B cell (primary cell): ENCODE results near the gene NELFA. TPM values are rescaled to one million over a fixed set of nuclear protein-coding genes. Genes with fewer than 3 reads are reported as not detected.

Experiments
- ATAC-seq: fragments of 200-7000 bp; cut with Tn5 transposase; one replicate; pipeline ENCODE4 v1.10.0; 2021; ENCODE audit warnings: low read depth, mild to moderate bottlenecking, moderate number of reproducible peaks, moderate library complexity
- CTCF ChIA-PET: fragments of 350-600 bp; sonication (Branson Sonifier 250); formaldehyde crosslinking; loops from one replicate; lab custom pipeline; 2021; ENCODE audit warnings: antibody characterized with exemption, inconsistent platforms; lab: Charles Lee
- POLR2A ChIA-PET: fragments of 350-600 bp; sonication (Branson Sonifier 250); formaldehyde crosslinking; loops from one replicate; lab custom pipeline; 2021; ENCODE audit warnings: antibody characterized with exemption; lab: Charles Lee
- DNase-seq: peaks from one replicate; pipeline ENCODE4 v3.0.0; 2013
- H2AFZ ChIP-seq: 2 replicates; pipeline ENCODE4 v1.6.1; 2012; ENCODE audit warnings: mild to moderate bottlenecking, low read depth, low read length; ENCODE audit not compliant: insufficient read depth, poor library complexity, severe bottlenecking
- H3K27ac ChIP-seq, 2 donors: 1 replicate in 1 of 2; 2 replicates in 1 of 2; pipeline ENCODE4 v1.5.1; 2012 to 2013; ENCODE audit warnings: low read length in 2 of 2, mild to moderate bottlenecking in 2 of 2, moderate library complexity in 1 of 2
- H3K27me3 ChIP-seq, 4 experiments: fragments of 200-600 bp in 1 of 4; sonication (generic) in 1 of 4; replicated peaks in 1 of 4; 1 replicate in 2 of 4; 2 replicates in 2 of 4; pipeline versions ENCODE4 v1.6.1 to v1.7.0; 2013 to 2016; ENCODE audit warnings: low read length in 3 of 4, mild to moderate bottlenecking in 2 of 4, mixed read lengths in 1 of 4, moderate library complexity in 1 of 4; ENCODE audit not compliant: insufficient read depth in 4 of 4, control insufficient read depth in 3 of 4; ENCODE audit errors: control extremely low read depth in 1 of 4
- H3K36me3 ChIP-seq, 2 experiments: replicated peaks in 1 of 2; 1 replicate in 1 of 2; 2 replicates in 1 of 2; pipeline versions ENCODE4 v1.6.1 to v1.7.1; 2013; ENCODE audit warnings: low read length in 1 of 2; ENCODE audit not compliant: insufficient read depth in 2 of 2, control insufficient read depth in 1 of 2; ENCODE audit errors: control extremely low read depth in 1 of 2, extremely low read depth in 1 of 2
- H3K4me1 ChIP-seq, 2 donors: fragments of 200-600 bp in 1 of 2; sonication (generic) in 1 of 2; 1 replicate in 1 of 2; 2 replicates in 1 of 2; pipeline versions ENCODE4 v1.5.1 to v1.6.1; 2013 to 2017; ENCODE audit warnings: low read length in 2 of 2; ENCODE audit not compliant: control insufficient read depth in 2 of 2, insufficient read depth in 2 of 2
- H3K4me2 ChIP-seq: replicated peaks from 2 replicates; pipeline ENCODE3; 2012; ENCODE audit warnings: mild to moderate bottlenecking, low read depth, low read length; ENCODE audit not compliant: poor library complexity, severe bottlenecking
- H3K4me3 ChIP-seq, 5 experiments: fragments of 200-600 bp in 1 of 5; sonication (generic) in 1 of 5; 1 replicate in 3 of 5; 2 replicates in 2 of 5; pipeline versions ENCODE4 v1.5.1 to v1.7.0; 2011 to 2016; ENCODE audit warnings: low read length in 4 of 5, mild to moderate bottlenecking in 4 of 5, low read depth in 2 of 5, control low read depth in 1 of 5, moderate library complexity in 1 of 5; ENCODE audit not compliant: insufficient read depth in 1 of 5; ENCODE audit errors: control extremely low read depth in 1 of 5, extremely low read depth in 1 of 5
- H3K79me2 ChIP-seq: fragments of 200-600 bp; sonication (generic); one replicate; pipeline ENCODE4 v1.6.0; 2016; ENCODE audit warnings: low read length; ENCODE audit not compliant: control insufficient read depth, insufficient read depth
- H3K9ac ChIP-seq: fragments of 200-600 bp; sonication (generic); 2 replicates; pipeline ENCODE4 v1.6.1; 2017; ENCODE audit warnings: mild to moderate bottlenecking, low read length, moderate library complexity
- H3K9me3 ChIP-seq, 3 donors: one replicate each; pipeline versions ENCODE4 v1.6.1 to v1.7.1; 2013; ENCODE audit warnings: low read length in 2 of 3; ENCODE audit not compliant: control insufficient read depth in 2 of 3, insufficient read depth in 1 of 3; ENCODE audit errors: control extremely low read depth in 1 of 3
- H4K20me1 ChIP-seq: 2 replicates; pipeline ENCODE4 v1.6.0; 2012; ENCODE audit warnings: mild to moderate bottlenecking, low read length; ENCODE audit not compliant: insufficient read depth, control insufficient read depth, poor library complexity, severe bottlenecking
- H3K27ac Mint-ChIP-seq: one replicate; pipeline ENCODE4 v1.8.0; 2021; ENCODE audit warnings: mixed read lengths
- H3K27me3 Mint-ChIP-seq: one replicate; pipeline ENCODE4 v1.8.0; 2021; ENCODE audit warnings: mixed read lengths
- H3K4me1 Mint-ChIP-seq: one replicate; pipeline ENCODE4 v1.8.0; 2021; ENCODE audit warnings: mixed read lengths
- H3K4me3 Mint-ChIP-seq: one replicate; pipeline ENCODE4 v1.8.0; 2021; ENCODE audit warnings: mixed read lengths
- H3K9me3 Mint-ChIP-seq: one replicate; pipeline ENCODE4 v1.8.0; 2022; ENCODE audit warnings: mixed read lengths; ENCODE audit not compliant: insufficient read depth
- EZH2 ChIP-seq: IDR thresholded peaks from 2 replicates; pipeline ENCODE4 v1.6.1; 2012; ENCODE audit warnings: borderline replicate concordance, low read depth, mild to moderate bottlenecking, moderate library complexity, low read length; ENCODE audit not compliant: insufficient read depth, poor library complexity, severe bottlenecking
- whole genome bisulfite sequencing: methylation state at CpG from one replicate; pipeline ENCODE4 v1.1.5; 2013; ENCODE audit warnings: missing lambda C conversion rate; ENCODE audit not compliant: insufficient coverage; 5-methylcytosine and 5-hydroxymethylcytosine counted together
- intact Hi-C: fragments of 100-400 bp; cut with micrococcal nuclease; formaldehyde crosslinking; loops from one replicate; pipeline ENCODE4 v1.10.0; 2022
- polyA plus RNA-seq: library from polyadenylated mRNA; depleted of rRNA; stranded (reverse); fragments of >200 nt; gene quantifications from 2 replicates; pipeline ENCODE4 v1.2.3, GENCODE V29; 2012
- total RNA-seq, 2 donors: library from RNA; stranded (reverse); fragments of 120-200 nt in 1 of 2; gene quantifications; 1 replicate in 1 of 2; 2 replicates in 1 of 2; pipeline versions ENCODE4 v1.2.3 to v1.2.4, GENCODE V29; 2013 to 2022
- TF ChIP-seq, protein P1 (sequence below): fragments of 200-600 bp; IDR thresholded peaks from one replicate; pipeline ENCODE4 v1.8.0; 2022; ENCODE audit warnings: antibody characterized with exemption, mild to moderate bottlenecking

The NELFA gene
- total and polyA plus RNA-seq, 2 donors (not counting 1 experiment from before 2014, with no cell fraction given), result 42.8 to 60.7 TPM

DNA sequence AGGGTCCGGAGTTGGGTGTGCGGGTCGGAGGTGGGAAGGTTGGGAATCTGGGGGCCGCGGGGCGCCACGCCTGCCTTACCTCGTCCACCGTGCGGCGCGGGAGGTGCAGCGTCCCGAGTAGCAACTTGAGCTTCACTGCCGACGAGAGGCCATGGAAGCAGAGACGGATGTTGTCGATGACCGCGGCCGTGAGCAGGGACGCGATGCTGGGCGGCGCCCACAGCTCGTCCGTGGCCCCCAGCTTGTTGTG, 178 bp downstream of the NELFA start:
- Histone ChIP-seq H3K4me3 (peak overlapping the region; percentile 61 to 93 (median 85)), H3K9ac (peak overlapping the region; percentile 96), H3K27me3 (no peaks in the 10 kb centered on the region), H3K27ac (peak overlapping the region; percentile 97 to 99), H3K4me1 (peaks cover 10 to 21% of the 10 kb centered on the region in 2 donors), H3K36me3 (peaks cover 2 to 9% of the 10 kb centered on the region in 2 experiments), H2AFZ (peak overlapping the region; percentile 99), H3K4me2 (peak overlapping the region; percentile 93), H3K79me2 (peaks cover 52% of the 10 kb centered on the region), H3K9me3 (no peaks in the 10 kb centered on the region), H4K20me1 (peaks cover 12% of the 10 kb centered on the region)
- peak overlapping the region; percentile 92 for H3K27ac Mint-ChIP-seq
- ChIA-PET CTCF (interaction anchor here (0.5 kb wide), 1 partner anchor 79 kb away, joined by 3 read pairs; no protein-coding TSS in a partner anchor), POLR2A (no interaction called here)
- 0% methylated on average over 27 of the region's 27 CpGs for WGBS
- DNase-seq (no peak), ATAC-seq (no peak)
- no peaks in the 10 kb centered on the region for H3K27me3 Mint-ChIP-seq
- intact Hi-C loops, result loop anchor here (2.0 to 10.0 kb wide), 4 partner anchors 136 to 529 kb away; partner anchors contain the start of genes FAM193A, HAUS3, NSD2 and POLN
- TF ChIP-seq, protein P1, sequence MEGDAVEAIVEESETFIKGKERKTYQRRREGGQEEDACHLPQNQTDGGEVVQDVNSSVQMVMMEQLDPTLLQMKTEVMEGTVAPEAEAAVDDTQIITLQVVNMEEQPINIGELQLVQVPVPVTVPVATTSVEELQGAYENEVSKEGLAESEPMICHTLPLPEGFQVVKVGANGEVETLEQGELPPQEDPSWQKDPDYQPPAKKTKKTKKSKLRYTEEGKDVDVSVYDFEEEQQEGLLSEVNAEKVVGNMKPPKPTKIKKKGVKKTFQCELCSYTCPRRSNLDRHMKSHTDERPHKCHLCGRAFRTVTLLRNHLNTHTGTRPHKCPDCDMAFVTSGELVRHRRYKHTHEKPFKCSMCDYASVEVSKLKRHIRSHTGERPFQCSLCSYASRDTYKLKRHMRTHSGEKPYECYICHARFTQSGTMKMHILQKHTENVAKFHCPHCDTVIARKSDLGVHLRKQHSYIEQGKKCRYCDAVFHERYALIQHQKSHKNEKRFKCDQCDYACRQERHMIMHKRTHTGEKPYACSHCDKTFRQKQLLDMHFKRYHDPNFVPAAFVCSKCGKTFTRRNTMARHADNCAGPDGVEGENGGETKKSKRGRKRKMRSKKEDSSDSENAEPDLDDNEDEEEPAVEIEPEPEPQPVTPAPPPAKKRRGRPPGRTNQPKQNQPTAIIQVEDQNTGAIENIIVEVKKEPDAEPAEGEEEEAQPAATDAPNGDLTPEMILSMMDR, result no peak
- no peak for TF ChIP-seq EZH2
- peaks cover 32% of the 10 kb centered on the region for H3K4me1 Mint-ChIP-seq
- H3K9me3 Mint-ChIP-seq, result no peaks in the 10 kb centered on the region
- peak overlapping the region; percentile 95 for H3K4me3 Mint-ChIP-seq

DNA sequence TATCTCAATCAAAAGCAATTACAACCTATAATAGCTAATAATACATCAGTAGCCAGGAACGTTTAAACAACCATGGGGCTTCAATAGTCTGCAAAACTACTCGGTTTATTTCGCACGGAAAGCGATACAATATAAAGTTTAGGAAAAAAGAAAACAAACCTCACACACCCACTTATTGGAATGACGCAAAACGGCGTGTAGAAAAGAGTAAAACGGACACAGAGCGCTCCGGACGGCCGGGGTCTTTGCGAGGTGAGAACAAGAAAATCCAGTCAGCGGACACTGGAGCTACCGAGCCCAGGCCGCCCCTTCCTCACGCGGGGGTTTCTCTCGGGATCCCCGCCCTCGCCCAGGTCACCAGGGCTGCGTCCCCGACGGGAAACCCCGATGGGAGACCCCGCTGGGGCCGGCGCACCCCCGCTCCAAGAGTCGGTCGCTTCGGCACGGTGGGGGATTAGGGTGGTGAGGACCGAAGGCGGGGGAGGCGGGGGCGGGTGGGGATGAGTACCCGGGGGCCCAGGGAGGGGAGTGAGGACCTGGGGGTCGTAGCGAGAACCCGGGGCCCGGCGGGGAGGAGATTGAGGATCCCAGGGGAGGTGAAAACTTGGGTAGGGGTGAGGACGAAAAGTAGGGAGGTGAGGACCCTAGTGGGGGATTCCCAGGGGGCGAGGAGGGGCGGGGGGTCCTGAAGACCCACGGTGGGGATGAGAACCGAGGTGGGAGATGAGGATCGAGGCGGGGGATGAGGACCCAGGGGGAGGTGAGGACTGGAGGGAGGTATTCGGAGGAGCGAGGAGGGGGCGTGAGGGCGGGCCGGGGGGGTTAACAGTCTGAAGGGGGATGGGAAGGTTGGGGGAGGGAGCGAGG, 737 bp downstream of the NELFA start:
- DNase-seq (no peak), ATAC-seq (no peak)
- H3K36me3 ChIP-seq, result peaks cover 2 to 11% of the 10 kb centered on the region in 2 experiments
- ChIA-PET POLR2A (no interaction called here), CTCF (interaction anchor here (0.5 kb wide), 1 partner anchor 79 kb away, joined by 3 read pairs; no protein-coding TSS in a partner anchor)
- peak overlapping the region; percentile 38 to 93 (median 85) for H3K4me3 ChIP-seq
- H3K4me1 Mint-ChIP-seq, result peaks cover 37% of the 10 kb centered on the region
- no peaks in the 10 kb centered on the region for H3K9me3 Mint-ChIP-seq
- H3K4me2 ChIP-seq, result peak overlapping the region; percentile 93
- H3K4me3 Mint-ChIP-seq, result peak overlapping the region; percentile 95
- no peaks in the 10 kb centered on the region for H3K27me3 Mint-ChIP-seq
- peaks cover 58% of the 10 kb centered on the region for H3K79me2 ChIP-seq
- peaks cover 16% of the 10 kb centered on the region for H4K20me1 ChIP-seq
- intact Hi-C loops, result loop anchor here (2.0 to 10.0 kb wide), 4 partner anchors 136 to 529 kb away; partner anchors contain the start of genes FAM193A, HAUS3, NSD2 and POLN
- no peak for TF ChIP-seq EZH2
- TF ChIP-seq, protein P1, result no peak
- no peaks in the 10 kb centered on the region for H3K9me3 ChIP-seq
- H2AFZ ChIP-seq, result peak overlapping the region; percentile 99
- H3K4me1 ChIP-seq, result peaks cover 10 to 21% of the 10 kb centered on the region in 2 donors
- H3K27me3 ChIP-seq, result no peaks in the 10 kb centered on the region
- 1% methylated on average over 32 of the region's 57 CpGs for WGBS
- peak overlapping the region; percentile 97 to 99 for H3K27ac ChIP-seq
- H3K27ac Mint-ChIP-seq, result peak overlapping the region; percentile 89
- peak overlapping the region; percentile 96 for H3K9ac ChIP-seq
